HG02798 (cell line): Measurements from ENCODE around the gene STK11.

ENCODE experiments used
- ATAC-seq: cut with Tn5 transposase; IDR thresholded peaks from one replicate; pipeline ENCODE4 v1.9.1; 2021; ENCODE audit warnings: mild to moderate bottlenecking; ENCODE audit not compliant: unreplicated experiment, poor library complexity

The STK11 gene

GRCh38 chr19:1269065-1269477 lies 63.5 kb downstream of the STK11 start, which contains the start of gene CIRBP:
CIRBP (plus strand) TSS chr19:1269332; CDS start chr19:1270934, 1,602 bp downstream.
- peak; percentile 65 for ATAC-seq

GRCh38 chr19:1269478-1270212 lies 64.1 kb downstream of the STK11 start:
- peak; percentile 33 for ATAC-seq

- no peak for ATAC-seq
These were observed 64.8 kb downstream of the STK11 start for GRCh38 chr19:1270213-1270853.

- no peak for ATAC-seq
These were observed 65.4 kb downstream of the STK11 start for GRCh38 chr19:1270854-1271527.

- no peak for ATAC-seq
These were observed 66.2 kb downstream of the STK11 start for GRCh38 chr19:1271528-1272422.

- no peak for ATAC-seq
These were observed 67.1 kb downstream of the STK11 start for GRCh38 chr19:1272423-1273262.

- ATAC-seq = no peak
These were observed 67.9 kb downstream of the STK11 start for GRCh38 chr19:1273263-1274041.

- ATAC-seq = no peak
These were observed 68.7 kb downstream of the STK11 start for GRCh38 chr19:1274081-1274851.

- ATAC-seq = no peak
These were observed 69.3 kb downstream of the STK11 start for GRCh38 chr19:1274852-1275259.

GRCh38 chr19:1275260-1275975 lies 69.8 kb downstream of the STK11 start, which contains the start of gene FAM174C:
FAM174C (plus strand) TSS chr19:1275530; CDS start chr19:1275550, 20 bp downstream.
- peak; percentile 84 for ATAC-seq

GRCh38 chr19:1275976-1276627 lies 70.5 kb downstream of the STK11 start:
- ATAC-seq = no peak

- ATAC-seq = no peak
These were observed 71.0 kb downstream of the STK11 start for GRCh38 chr19:1276628-1277022.

GRCh38 chr19:1277061-1277460 lies 71.5 kb downstream of the STK11 start:
- no peak for ATAC-seq
